Calu3 (cell line): Measurements from ENCODE around the gene LRGUK. TPM values are rescaled to one million over a fixed set of nuclear protein-coding genes. Genes with fewer than 3 reads are reported as not detected.

Source experiments
- BruUV-seq: library from RNA; stranded (reverse); fragments of 400-500 nt; replicated peaks from 2 replicates; lab custom pipeline; 2021; lab: Mats Ljungman, UMichigan
- CTCF ChIA-PET: fragments of 300-600 bp; sonication (Branson Sonifier 250); formaldehyde crosslinking; loops from one replicate; lab custom pipeline; 2022; ENCODE audit warnings: antibody characterized with exemption; lab: Charles Lee
- DNase-seq: peaks from one replicate; pipeline ENCODE4 v3.0.0; 2022
- H3K27ac Mint-ChIP-seq: one replicate; pipeline ENCODE4 v1.8.0; 2022; ENCODE audit warnings: mixed read lengths; ENCODE audit not compliant: unreplicated experiment
- H3K27me3 Mint-ChIP-seq: one replicate; pipeline ENCODE4 v1.8.0; 2022; ENCODE audit warnings: mixed read lengths; ENCODE audit not compliant: unreplicated experiment
- H3K36me3 Mint-ChIP-seq: one replicate; pipeline ENCODE4 v1.8.0; 2022; ENCODE audit warnings: mild to moderate bottlenecking, moderate library complexity, mixed read lengths; ENCODE audit not compliant: insufficient read depth, unreplicated experiment
- H3K4me1 Mint-ChIP-seq: one replicate; pipeline ENCODE4 v1.8.0; 2022; ENCODE audit warnings: mild to moderate bottlenecking, low read depth, mixed read lengths; ENCODE audit not compliant: unreplicated experiment
- H3K4me3 Mint-ChIP-seq: one replicate; pipeline ENCODE4 v1.8.0; 2022; ENCODE audit warnings: mild to moderate bottlenecking, low read depth, moderate library complexity, mixed read lengths; ENCODE audit not compliant: unreplicated experiment
- H3K9me3 Mint-ChIP-seq: one replicate; pipeline ENCODE4 v1.8.0; 2022; ENCODE audit warnings: low read depth, mixed read lengths; ENCODE audit not compliant: unreplicated experiment
- intact Hi-C: fragments of 100-400 bp; cut with micrococcal nuclease; formaldehyde crosslinking; loops from one replicate; pipeline ENCODE4 v1.10.0; 2022; ENCODE audit not compliant: unreplicated experiment
- total RNA-seq: library from RNA; stranded (reverse); gene quantifications from 2 replicates; pipeline ENCODE4 v1.2.3, GENCODE V29; 2022
- TF ChIP-seq, protein P1 (sequence below): fragments of 200-600 bp; IDR thresholded peaks from one replicate; pipeline ENCODE4 v1.8.0; 2022; ENCODE audit warnings: antibody characterized with exemption; ENCODE audit not compliant: unreplicated experiment

Gene LRGUK
- total RNA-seq, 1 experiment from 2014 or later: 0.52 TPM

DNA sequence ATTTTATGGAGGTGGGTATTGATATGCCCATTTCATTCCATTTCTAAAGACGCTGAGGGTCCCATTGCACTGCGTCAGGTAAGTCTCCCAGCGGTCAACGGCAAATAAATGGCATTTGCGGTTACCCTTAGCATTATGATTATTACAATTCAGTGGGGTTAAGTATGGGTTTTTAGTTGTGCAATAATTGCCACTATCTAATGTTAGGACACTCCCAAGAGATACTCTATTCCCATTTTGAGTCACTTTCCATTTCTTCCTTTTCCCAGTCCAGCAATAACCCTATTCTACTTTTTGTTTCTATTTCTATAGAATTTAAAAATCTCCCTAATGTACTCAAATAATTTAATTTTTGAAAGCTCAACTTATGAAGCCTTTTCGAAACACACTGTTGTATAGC is 185.6 kb downstream of the LRGUK start:
- no TSS peak for BruUV-seq
- Mint-ChIP-seq H3K4me1 (peaks cover 13% of the 10 kb centered on the region), H3K27me3 (no peaks in the 10 kb centered on the region), H3K36me3 (peaks cover 15% of the 10 kb centered on the region), H3K4me3 (no peak overlapping the region), H3K9me3 (no peaks in the 10 kb centered on the region), H3K27ac (no peak overlapping the region)
- DNase-seq: no peak
- CTCF ChIA-PET: no interaction called here
- intact Hi-C loops: loop anchor here (1.0 to 10.0 kb wide), 2 partner anchors 46 to 112 kb away; no protein-coding TSS in a partner anchor
- TF ChIP-seq, protein P1, sequence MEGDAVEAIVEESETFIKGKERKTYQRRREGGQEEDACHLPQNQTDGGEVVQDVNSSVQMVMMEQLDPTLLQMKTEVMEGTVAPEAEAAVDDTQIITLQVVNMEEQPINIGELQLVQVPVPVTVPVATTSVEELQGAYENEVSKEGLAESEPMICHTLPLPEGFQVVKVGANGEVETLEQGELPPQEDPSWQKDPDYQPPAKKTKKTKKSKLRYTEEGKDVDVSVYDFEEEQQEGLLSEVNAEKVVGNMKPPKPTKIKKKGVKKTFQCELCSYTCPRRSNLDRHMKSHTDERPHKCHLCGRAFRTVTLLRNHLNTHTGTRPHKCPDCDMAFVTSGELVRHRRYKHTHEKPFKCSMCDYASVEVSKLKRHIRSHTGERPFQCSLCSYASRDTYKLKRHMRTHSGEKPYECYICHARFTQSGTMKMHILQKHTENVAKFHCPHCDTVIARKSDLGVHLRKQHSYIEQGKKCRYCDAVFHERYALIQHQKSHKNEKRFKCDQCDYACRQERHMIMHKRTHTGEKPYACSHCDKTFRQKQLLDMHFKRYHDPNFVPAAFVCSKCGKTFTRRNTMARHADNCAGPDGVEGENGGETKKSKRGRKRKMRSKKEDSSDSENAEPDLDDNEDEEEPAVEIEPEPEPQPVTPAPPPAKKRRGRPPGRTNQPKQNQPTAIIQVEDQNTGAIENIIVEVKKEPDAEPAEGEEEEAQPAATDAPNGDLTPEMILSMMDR: no peak

DNA sequence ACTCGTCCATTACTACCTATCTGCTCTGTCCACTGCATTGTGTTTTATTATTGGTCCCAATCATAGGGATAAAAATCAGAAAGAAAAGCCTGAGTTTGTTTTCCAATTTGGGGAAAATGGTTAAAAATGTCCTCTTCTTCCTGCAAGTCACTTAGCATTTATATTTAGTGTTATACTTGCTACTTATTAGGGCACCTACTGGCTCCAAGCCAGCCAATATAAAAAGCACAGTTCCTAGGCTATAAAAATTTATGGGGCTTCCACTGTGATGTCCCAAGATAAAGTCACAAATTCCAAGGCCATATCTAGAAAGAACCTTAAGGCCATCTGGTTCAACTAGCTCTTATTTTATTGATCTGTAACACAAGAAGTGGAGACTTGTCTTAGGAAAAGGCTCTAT is 186.4 kb downstream of the LRGUK start:
- Mint-ChIP-seq H3K27me3 (no peaks in the 10 kb centered on the region), H3K9me3 (no peaks in the 10 kb centered on the region), H3K27ac (no peak overlapping the region), H3K4me1 (peaks cover 14% of the 10 kb centered on the region), H3K4me3 (no peak overlapping the region), H3K36me3 (peaks cover 15% of the 10 kb centered on the region)
- TF ChIP-seq, protein P1: no peak
- CTCF ChIA-PET: no interaction called here
- no peak for DNase-seq
- no TSS peak for BruUV-seq
- intact Hi-C loops: loop anchor here (1.0 to 10.0 kb wide), 2 partner anchors 45 to 111 kb away; no protein-coding TSS in a partner anchor

Other genes with a start within 250 kb of the LRGUK start
- gene SLC35B4, start 189.6 kb downstream of the LRGUK start, total RNA-seq: 13.3 and 14.5 TPM in 2 replicates